Activated B cell treated with CpG ODN at 0.5 μM for 24 hours (primary cell): ENCODE results near the gene TEAD1. TPM values are rescaled to one million over a fixed set of nuclear protein-coding genes. Genes with fewer than 3 reads are reported as not detected.

ENCODE experiments used
- ATAC-seq: fragments of 200-7000 bp; cut with Tn5 transposase; one replicate; pipeline ENCODE4 v1.10.0; 2021; ENCODE audit warnings: low read depth, mild to moderate bottlenecking, moderate library complexity
- CTCF ChIA-PET: fragments of 350-600 bp; sonication (Branson Sonifier 250); formaldehyde crosslinking; loops from one replicate; lab custom pipeline; 2021; ENCODE audit warnings: antibody characterized with exemption; lab: Charles Lee
- POLR2A ChIA-PET: fragments of 350-600 bp; sonication (Branson Sonifier 250); formaldehyde crosslinking; loops from one replicate; lab custom pipeline; 2021; ENCODE audit warnings: antibody characterized with exemption; lab: Charles Lee
- DNase-seq: peaks from one replicate; pipeline ENCODE4 v3.0.0; 2022
- H3K27ac Mint-ChIP-seq: one replicate; pipeline ENCODE4 v1.8.0; 2020; ENCODE audit warnings: mixed read lengths
- H3K27me3 Mint-ChIP-seq: one replicate; pipeline ENCODE4 v1.8.0; 2021; ENCODE audit warnings: mixed read lengths
- H3K36me3 Mint-ChIP-seq: one replicate; pipeline ENCODE4 v1.8.0; 2021; ENCODE audit warnings: low read depth, mixed read lengths
- H3K4me1 Mint-ChIP-seq: one replicate; pipeline ENCODE4 v1.8.0; 2021; ENCODE audit warnings: mixed read lengths
- H3K4me3 Mint-ChIP-seq: one replicate; pipeline ENCODE4 v1.8.0; 2020; ENCODE audit warnings: mild to moderate bottlenecking, mixed read lengths
- H3K9me3 Mint-ChIP-seq: one replicate; pipeline ENCODE4 v1.8.0; 2020; ENCODE audit warnings: mixed read lengths
- CTCF ChIP-seq: fragments of 200-600 bp; IDR thresholded peaks from one replicate; pipeline ENCODE4 v1.8.0; 2022; ENCODE audit warnings: antibody characterized with exemption, mild to moderate bottlenecking
- intact Hi-C: fragments of 100-400 bp; cut with micrococcal nuclease; formaldehyde crosslinking; loops from one replicate; pipeline ENCODE4 v1.15.1; 2024
- total RNA-seq: library from RNA; stranded (reverse); gene quantifications from 2 replicates; pipeline ENCODE4 v1.2.3, GENCODE V29; 2022

TEAD1 gene
- total RNA-seq, 1 donor from 2014 or later, result 0.07 TPM

- ChIA-PET CTCF (no interaction called here), POLR2A (no interaction called here)
- Mint-ChIP-seq H3K27ac (no peak overlapping the region), H3K36me3 (no peaks in the 10 kb centered on the region), H3K9me3 (no peaks in the 10 kb centered on the region), H3K4me3 (no peak overlapping the region), H3K27me3 (peaks cover 14% of the 10 kb centered on the region), H3K4me1 (no peaks in the 10 kb centered on the region)
- DNase-seq, result no peak
- intact Hi-C loops, result no loop called here
- ATAC-seq, result no peak
- no peak for TF ChIP-seq CTCF
Measured at GRCh38 chr11:12800032-12800671, 125.9 kb downstream of the TEAD1 start.

GRCh38 chr11:12800871-12801270 lies 126.7 kb downstream of the TEAD1 start:
- ChIA-PET POLR2A (no interaction called here), CTCF (no interaction called here)
- no peaks in the 10 kb centered on the region for H3K4me1 Mint-ChIP-seq
- no peak for TF ChIP-seq CTCF
- H3K27ac Mint-ChIP-seq, result no peak overlapping the region
- DNase-seq (no peak), ATAC-seq (no peak)
- peaks cover 14% of the 10 kb centered on the region for H3K27me3 Mint-ChIP-seq
- no peak overlapping the region for H3K4me3 Mint-ChIP-seq
- no peaks in the 10 kb centered on the region for H3K9me3 Mint-ChIP-seq
- H3K36me3 Mint-ChIP-seq, result no peaks in the 10 kb centered on the region
- intact Hi-C loops, result no loop called here

DNA sequence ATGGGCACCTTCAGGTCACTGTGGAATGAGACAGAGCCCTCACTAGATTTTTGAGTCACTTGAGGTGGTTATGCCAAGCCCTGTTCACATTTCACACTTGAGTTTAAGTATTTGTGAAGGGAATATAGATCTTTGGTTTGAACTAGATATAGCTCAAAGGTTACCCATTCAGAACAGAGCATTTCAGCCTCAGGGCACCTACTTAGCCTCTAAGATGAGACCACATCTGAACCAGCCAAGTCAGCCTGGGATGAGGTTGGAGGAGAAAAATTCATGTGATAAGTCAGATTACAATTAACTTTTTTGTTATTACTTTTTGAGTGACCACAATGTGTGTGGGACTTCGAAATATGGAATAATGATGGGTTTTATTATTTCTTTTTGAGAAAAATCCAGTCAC lies 127.8 kb downstream of the TEAD1 start:
- Mint-ChIP-seq H3K27me3 (peaks cover 16% of the 10 kb centered on the region), H3K4me1 (no peaks in the 10 kb centered on the region), H3K9me3 (no peaks in the 10 kb centered on the region), H3K36me3 (no peaks in the 10 kb centered on the region), H3K4me3 (no peak overlapping the region), H3K27ac (no peak overlapping the region)
- no peak for TF ChIP-seq CTCF
- POLR2A ChIA-PET, result no interaction called here
- DNase-seq (no peak), ATAC-seq (no peak)
- intact Hi-C loops, result no loop called here
- CTCF ChIA-PET, result no interaction called here

GRCh38 chr11:12802418-12803085 lies 128.3 kb downstream of the TEAD1 start:
- Mint-ChIP-seq H3K27ac (no peak overlapping the region), H3K4me1 (no peaks in the 10 kb centered on the region), H3K27me3 (peaks cover 16% of the 10 kb centered on the region), H3K4me3 (no peak overlapping the region), H3K9me3 (no peaks in the 10 kb centered on the region), H3K36me3 (no peaks in the 10 kb centered on the region)
- ChIA-PET POLR2A (no interaction called here), CTCF (no interaction called here)
- no peak for ATAC-seq
- TF ChIP-seq CTCF, result no peak
- intact Hi-C loops, result no loop called here
- DNase-seq, result no peak

DNA sequence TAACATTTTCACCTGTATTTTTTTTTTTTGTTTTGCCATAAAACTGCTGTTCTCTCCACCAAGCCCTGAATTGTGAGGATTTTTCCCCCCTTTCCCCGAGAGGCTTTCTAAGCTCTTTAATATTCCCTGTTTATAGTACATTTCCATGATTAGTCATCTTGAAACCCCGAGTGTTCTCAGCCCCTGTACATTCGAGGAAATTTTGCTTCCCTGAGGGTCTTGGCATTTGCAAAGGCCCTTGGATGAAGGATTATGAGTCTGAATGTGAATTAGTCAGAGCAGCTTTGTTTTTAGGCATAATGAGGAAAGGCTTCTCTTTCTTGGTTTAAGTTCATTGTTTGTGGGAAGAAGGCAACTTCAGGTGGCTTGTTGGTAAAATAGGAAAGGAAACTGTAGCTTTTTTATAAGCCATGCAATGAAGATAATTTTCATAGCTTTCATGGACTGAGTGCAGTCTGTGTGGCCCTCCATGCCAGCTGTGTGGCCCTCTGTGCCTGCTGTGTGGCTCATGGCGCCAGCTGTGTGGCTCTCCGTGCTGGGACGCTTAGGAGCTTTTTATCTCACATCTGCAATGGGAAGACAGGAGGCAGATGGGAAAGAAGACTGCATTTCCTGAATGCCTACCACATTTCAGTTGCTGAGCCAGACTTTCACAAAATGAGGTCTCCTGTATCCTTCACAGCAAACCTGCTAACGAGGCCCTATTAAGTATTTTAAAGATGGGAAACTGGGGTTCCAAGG lies 129.0 kb downstream of the TEAD1 start:
- Mint-ChIP-seq H3K27ac (no peak overlapping the region), H3K4me1 (no peaks in the 10 kb centered on the region), H3K27me3 (peaks cover 16% of the 10 kb centered on the region), H3K9me3 (no peaks in the 10 kb centered on the region), H3K36me3 (no peaks in the 10 kb centered on the region), H3K4me3 (no peak overlapping the region)
- ChIA-PET CTCF (no interaction called here), POLR2A (no interaction called here)
- ATAC-seq (no peak), DNase-seq (no peak)
- TF ChIP-seq CTCF, result no peak
- intact Hi-C loops, result no loop called here
